ENCODE measurements around the gene GRIK5.
"Not testable (repeated sequence)": the region's sequence is repeated elsewhere in the genome, so short reads cannot be mapped to it uniquely, and the experiment has no call there.

The GRIK5 gene

DNA sequence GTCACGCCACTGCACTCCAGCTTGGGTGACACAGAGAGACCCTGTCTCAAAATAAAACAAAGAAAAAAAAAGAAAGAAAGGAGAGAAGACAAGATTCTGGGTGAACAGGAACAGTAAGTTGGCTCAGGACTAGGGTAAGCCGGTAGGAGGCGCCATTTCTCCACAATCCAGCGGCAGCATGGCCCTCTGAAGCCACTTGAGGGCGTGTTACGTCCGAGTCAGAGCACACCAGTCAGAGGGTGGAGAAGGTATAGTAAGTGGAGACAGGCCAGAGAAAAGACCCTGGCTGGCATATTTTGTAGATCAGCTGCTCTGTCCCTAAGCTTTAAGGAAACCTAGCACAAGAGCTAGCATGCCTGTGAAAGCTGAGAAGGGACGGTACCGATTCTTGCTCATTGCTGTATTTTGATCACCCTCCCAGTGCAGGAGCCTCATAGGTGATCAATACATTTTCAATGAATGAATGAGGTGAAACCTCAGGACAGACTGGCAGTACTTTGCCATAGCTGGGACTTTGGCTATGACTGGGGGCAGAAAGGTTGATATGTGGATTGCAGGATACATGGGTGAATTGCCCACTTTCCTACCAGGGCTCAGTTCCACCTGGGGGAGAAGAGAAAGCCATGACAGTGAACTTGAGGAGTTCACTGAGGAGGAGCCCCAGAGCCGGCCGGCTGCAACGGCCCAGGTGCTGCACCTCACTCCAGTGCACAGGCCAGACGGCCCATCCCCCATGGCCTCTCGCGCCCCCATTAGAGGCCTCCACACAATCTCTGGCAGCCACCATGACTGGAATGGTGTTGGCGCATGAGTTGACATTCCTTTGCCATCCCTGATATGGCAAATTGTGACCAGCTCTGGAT, 38.8 kb upstream of the GRIK5 start:
- POLR2A ChIA-PET: no interaction called here
- peak; percentile 88 for DNase-seq (ENCODE audit: extremely low spot score)
- CTCF ChIA-PET: interaction anchor here (0.6 to 1.7 kb wide), 14 partner anchors 11 to 281 kb away, joined by 3 to 6 read pairs (median 3); partner anchors contain the start of gene POU2F2
- TF ChIP-seq FOXA1 (IDR thresholded peaks at IDR 0.05): no peak
- TF ChIP-seq, protein P1, sequence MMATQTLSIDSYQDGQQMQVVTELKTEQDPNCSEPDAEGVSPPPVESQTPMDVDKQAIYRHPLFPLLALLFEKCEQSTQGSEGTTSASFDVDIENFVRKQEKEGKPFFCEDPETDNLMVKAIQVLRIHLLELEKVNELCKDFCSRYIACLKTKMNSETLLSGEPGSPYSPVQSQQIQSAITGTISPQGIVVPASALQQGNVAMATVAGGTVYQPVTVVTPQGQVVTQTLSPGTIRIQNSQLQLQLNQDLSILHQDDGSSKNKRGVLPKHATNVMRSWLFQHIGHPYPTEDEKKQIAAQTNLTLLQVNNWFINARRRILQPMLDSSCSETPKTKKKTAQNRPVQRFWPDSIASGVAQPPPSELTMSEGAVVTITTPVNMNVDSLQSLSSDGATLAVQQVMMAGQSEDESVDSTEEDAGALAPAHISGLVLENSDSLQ (IDR thresholded peaks at IDR 0.05): no peak
- no peak for TF ChIP-seq ZNF384 (IDR thresholded peaks at IDR 0.05)
- TF ChIP-seq LEF1 (IDR thresholded peaks at IDR 0.05; ENCODE audit: borderline replicate concordance): no peak
- no peak for TF ChIP-seq FOXM1 (IDR thresholded peaks at IDR 0.05; ENCODE audit: borderline replicate concordance)
- TF ChIP-seq FOXK2 (IDR thresholded peaks at IDR 0.05): no peak
- no peak for TF ChIP-seq NFRKB (IDR thresholded peaks at IDR 0.05)

DNA sequence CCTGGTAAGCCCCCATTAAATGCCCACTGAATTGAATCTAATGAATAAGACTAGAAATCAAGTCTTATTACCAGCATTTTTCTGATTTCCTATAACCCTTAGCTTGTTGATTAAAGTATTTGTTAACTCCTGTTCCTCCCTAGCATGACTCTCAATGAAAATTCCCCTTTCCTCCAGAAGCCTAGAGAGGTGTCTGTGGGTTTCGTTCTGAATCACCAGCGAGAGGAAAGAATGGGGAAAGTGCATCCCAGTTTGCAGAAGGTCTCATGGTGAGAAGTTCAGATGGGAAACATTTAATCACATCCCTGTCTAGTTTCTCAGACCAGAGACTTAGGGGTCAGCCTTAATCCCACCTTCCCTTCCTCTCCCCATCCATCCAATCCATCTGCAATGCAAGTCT, 35.4 kb upstream of the GRIK5 start:
- POLR2A ChIA-PET: no interaction called here
- DNase-seq (ENCODE audit: extremely low spot score): no peak
- CTCF ChIA-PET: interaction anchor here (1.4 kb wide), 1 partner anchor 142 kb away, joined by 3 read pairs; no protein-coding TSS in a partner anchor
- TF ChIP-seq ARNT (IDR thresholded peaks at IDR 0.05) (no peak), SUZ12 (IDR thresholded peaks at IDR 0.05) (no peak), FOXM1 (IDR thresholded peaks at IDR 0.05; ENCODE audit: borderline replicate concordance) (no peak)

DNA sequence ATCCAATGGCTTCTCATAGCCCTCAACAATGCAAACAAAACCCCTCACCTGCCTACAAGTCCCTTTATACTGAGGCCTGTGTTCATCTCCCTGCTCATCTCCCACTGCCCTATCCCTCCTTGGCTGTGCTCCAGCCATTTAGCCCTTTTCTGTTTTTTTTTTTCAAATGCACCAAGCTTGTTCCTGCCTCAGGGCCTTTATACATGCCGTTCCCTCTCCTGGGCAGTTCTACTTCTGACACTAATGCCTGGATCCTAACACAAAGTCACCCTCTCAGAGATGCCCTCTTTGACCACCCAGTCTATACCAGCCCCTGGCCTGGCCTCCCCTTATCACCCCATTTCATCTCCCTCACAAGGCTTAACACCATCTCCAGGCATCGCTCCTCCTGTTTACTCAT, 32.9 kb upstream of the GRIK5 start:
- CTCF ChIA-PET: interaction anchor here (1.2 kb wide), 1 partner anchor 82 kb away, joined by 3 read pairs; no protein-coding TSS in a partner anchor
- TF ChIP-seq FOXA1 (IDR thresholded peaks at IDR 0.05) (no peak), TARDBP (IDR thresholded peaks at IDR 0.05) (no peak), BHLHE40 (IDR thresholded peaks at IDR 0.05; ENCODE audit: borderline replicate concordance) (no peak), CTBP1 (IDR thresholded peaks at IDR 0.05; ENCODE audit: borderline replicate concordance) (no peak), SP1 (IDR thresholded peaks at IDR 0.05) (no peak), LEF1 (IDR thresholded peaks at IDR 0.05; ENCODE audit: borderline replicate concordance) (no peak), ELF4 (IDR thresholded peaks at IDR 0.05) (no peak)
- TF ChIP-seq, protein P1 (IDR thresholded peaks at IDR 0.05): no peak

GRCh38 chr19:42100241-42100640, 30.2 kb upstream of the GRIK5 start:
- POLR2A ChIA-PET: interaction anchor here (1.1 kb wide), 1 partner anchor 21 kb away, joined by 3 read pairs; no protein-coding TSS in a partner anchor
- DNase-seq (ENCODE audit: extremely low spot score): not testable (repeated sequence)
- CTCF ChIA-PET: interaction anchor here (0.5 kb wide), 1 partner anchor 122 kb away, joined by 4 read pairs; no protein-coding TSS in a partner anchor

More for the DNA sequence above, 32.9 kb upstream of the GRIK5 start:
- POLR2A ChIA-PET: no interaction called here
- DNase-seq (ENCODE audit: extremely low spot score): no peak

GRCh38 chr19:42099336-42099925, 29.4 kb upstream of the GRIK5 start:
- POLR2A ChIA-PET: interaction anchor here (1.0 kb wide), 1 partner anchor 23 kb away, joined by 5 read pairs; the partner anchor contains the start of gene ZNF574
- TF ChIP-seq CTBP1 (IDR thresholded peaks at IDR 0.05; ENCODE audit: borderline replicate concordance) (no peak), FOXK2 (IDR thresholded peaks at IDR 0.05) (no peak), FOXM1 (IDR thresholded peaks at IDR 0.05; ENCODE audit: borderline replicate concordance) (no peak), ZNF384 (IDR thresholded peaks at IDR 0.05) (no peak), L3MBTL2 (conservative IDR thresholded peaks at IDR 0.05) (no peak), ARNT (IDR thresholded peaks at IDR 0.05) (no peak), LEF1 (IDR thresholded peaks at IDR 0.05; ENCODE audit: borderline replicate concordance) (no peak), SP1 (IDR thresholded peaks at IDR 0.05) (no peak), ELF4 (IDR thresholded peaks at IDR 0.05) (no peak), TARDBP (IDR thresholded peaks at IDR 0.05) (no peak), SUZ12 (IDR thresholded peaks at IDR 0.05) (no peak), HDGF (IDR thresholded peaks at IDR 0.05; ENCODE audit: borderline replicate concordance) (no peak), FOXA1 (IDR thresholded peaks at IDR 0.05) (no peak), NFRKB (IDR thresholded peaks at IDR 0.05) (no peak)
- TF ChIP-seq, protein P1 (IDR thresholded peaks at IDR 0.05): no peak
- no peak for DNase-seq (ENCODE audit: extremely low spot score)
- CTCF ChIA-PET: no interaction called here

DNA sequence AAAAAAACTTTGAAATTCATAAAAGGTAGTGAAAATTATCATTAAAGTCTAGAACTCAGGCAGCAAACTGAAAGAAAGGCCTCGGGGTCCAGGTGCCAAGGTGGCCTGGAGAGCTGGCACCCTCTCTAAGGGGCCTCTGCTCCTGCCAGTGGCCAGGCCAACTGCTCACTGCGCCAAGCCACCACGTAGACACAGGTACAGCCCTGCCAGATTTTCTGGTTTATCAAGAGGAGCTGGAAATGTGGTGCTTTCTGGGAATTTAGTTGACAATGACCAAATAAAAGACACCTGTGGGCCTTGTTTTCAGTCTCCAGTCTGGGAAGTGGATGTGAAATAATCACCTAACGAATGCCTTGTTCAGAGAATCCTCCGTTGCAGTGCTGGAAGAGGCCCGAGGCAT, 28.8 kb upstream of the GRIK5 start:
- no peak for DNase-seq (ENCODE audit: extremely low spot score)
- TF ChIP-seq FOXK2 (IDR thresholded peaks at IDR 0.05) (no peak), NFRKB (IDR thresholded peaks at IDR 0.05) (no peak), HDGF (IDR thresholded peaks at IDR 0.05; ENCODE audit: borderline replicate concordance) (no peak), SP1 (IDR thresholded peaks at IDR 0.05) (no peak), ARNT (IDR thresholded peaks at IDR 0.05) (no peak), SUZ12 (IDR thresholded peaks at IDR 0.05) (no peak), TARDBP (IDR thresholded peaks at IDR 0.05) (no peak), ELF4 (IDR thresholded peaks at IDR 0.05) (no peak), FOXM1 (IDR thresholded peaks at IDR 0.05; ENCODE audit: borderline replicate concordance) (no peak), FOXA1 (IDR thresholded peaks at IDR 0.05) (no peak), CTBP1 (IDR thresholded peaks at IDR 0.05; ENCODE audit: borderline replicate concordance) (no peak), LEF1 (IDR thresholded peaks at IDR 0.05; ENCODE audit: borderline replicate concordance) (no peak), BHLHE40 (IDR thresholded peaks at IDR 0.05; ENCODE audit: borderline replicate concordance) (no peak), ZNF384 (IDR thresholded peaks at IDR 0.05) (no peak)
- TF ChIP-seq, protein P1 (IDR thresholded peaks at IDR 0.05): no peak
- ChIA-PET POLR2A (interaction anchor here (1.0 kb wide), 1 partner anchor 22 kb away, joined by 5 read pairs; the partner anchor contains the start of gene ZNF574), CTCF (no interaction called here)
